Astrocyte (in vitro differentiated cells and primary cell): ENCODE data around the gene TMTC2. TPM values are rescaled to one million over a fixed set of nuclear protein-coding genes. Genes with fewer than 3 reads are reported as not detected.

Experiments
- DNase-seq: peaks from one replicate; pipeline ENCODE4 v3.0.0-alpha.2; 2010; ENCODE audit warnings: low read depth
- FAIRE-seq: peaks from 2 replicates; lab custom pipeline; 2011; peaks lifted over from hg19 to GRCh38; lab: Jason Lieb, UNC
- H2AFZ ChIP-seq: 2 replicates; pipeline ENCODE4 v1.6.0; 2012; ENCODE audit warnings: low read depth, low read length, inconsistent platforms
- H3K27ac ChIP-seq: 2 replicates; pipeline ENCODE4 v1.5.1; 2011; ENCODE audit warnings: low read depth, low read length, inconsistent platforms
- H3K27me3 ChIP-seq: 2 replicates; pipeline ENCODE4 v1.6.0; 2011; ENCODE audit warnings: low read length, inconsistent platforms; ENCODE audit not compliant: insufficient read depth
- H3K36me3 ChIP-seq: 2 replicates; pipeline ENCODE4 v1.5.1; 2011; ENCODE audit warnings: low read length, inconsistent platforms; ENCODE audit not compliant: insufficient read depth
- H3K4me1 ChIP-seq: 2 replicates; pipeline ENCODE4 v1.5.1; 2011; ENCODE audit warnings: low read length, inconsistent platforms; ENCODE audit not compliant: insufficient read depth
- H3K4me2 ChIP-seq: 2 replicates; pipeline ENCODE4 v1.6.0; 2012; ENCODE audit warnings: low read length, inconsistent platforms
- H3K4me3 ChIP-seq: 2 replicates; pipeline ENCODE4 v1.5.1; 2011; ENCODE audit warnings: low read depth, mild to moderate bottlenecking, low read length, inconsistent platforms; ENCODE audit not compliant: insufficient read depth
- H3K79me2 ChIP-seq: 2 replicates; pipeline ENCODE4 v1.6.0; 2012; ENCODE audit warnings: mild to moderate bottlenecking, low read length, inconsistent platforms; ENCODE audit not compliant: insufficient read depth
- H3K9ac ChIP-seq: 2 replicates; pipeline ENCODE4 v1.6.0; 2012; ENCODE audit warnings: mild to moderate bottlenecking, low read length, inconsistent platforms
- H3K9me3 ChIP-seq: 2 replicates; pipeline ENCODE4 v1.5.1; 2012; ENCODE audit warnings: low read depth, mild to moderate bottlenecking, low read length, inconsistent platforms; ENCODE audit not compliant: insufficient read depth
- H4K20me1 ChIP-seq: 2 replicates; pipeline ENCODE4 v1.6.0; 2012; ENCODE audit warnings: low read length, inconsistent platforms; ENCODE audit not compliant: insufficient read depth
- H3K27ac Mint-ChIP-seq: one replicate; pipeline ENCODE4 v1.8.0; 2021; ENCODE audit warnings: mild to moderate bottlenecking, mixed read lengths; ENCODE audit not compliant: unreplicated experiment
- H3K27me3 Mint-ChIP-seq: one replicate; pipeline ENCODE4 v1.8.0; 2021; ENCODE audit warnings: low read depth, mixed read lengths; ENCODE audit not compliant: unreplicated experiment
- H3K36me3 Mint-ChIP-seq: one replicate; pipeline ENCODE4 v1.8.0; 2021; ENCODE audit warnings: low read depth, mixed read lengths; ENCODE audit not compliant: unreplicated experiment
- H3K4me1 Mint-ChIP-seq: one replicate; pipeline ENCODE4 v1.8.0; 2021; ENCODE audit warnings: low read depth, mixed read lengths; ENCODE audit not compliant: unreplicated experiment
- H3K4me3 Mint-ChIP-seq: one replicate; pipeline ENCODE4 v1.8.0; 2021; ENCODE audit warnings: mild to moderate bottlenecking, moderate library complexity, mixed read lengths; ENCODE audit not compliant: unreplicated experiment
- H3K9me3 Mint-ChIP-seq: one replicate; pipeline ENCODE4 v1.8.0; 2021; ENCODE audit warnings: mild to moderate bottlenecking, mixed read lengths; ENCODE audit not compliant: unreplicated experiment
- CTCF ChIP-seq: IDR thresholded peaks from 2 replicates; pipeline ENCODE4 v1.5.1; 2011; ENCODE audit warnings: low read depth, mild to moderate bottlenecking, inconsistent platforms, low read length, moderate library complexity; ENCODE audit not compliant: insufficient read depth
- EZH2 ChIP-seq: IDR thresholded peaks from 2 replicates; pipeline ENCODE4 v1.6.1; 2012; ENCODE audit warnings: mild to moderate bottlenecking, low read length, inconsistent platforms; ENCODE audit not compliant: insufficient read depth
- total RNA-seq: library from RNA; stranded (reverse); gene quantifications from 2 replicates; pipeline ENCODE4 v1.2.1, GENCODE V29; 2021

TMTC2 gene
- total RNA-seq, 1 donor from 2014 or later: 2.2 TPM

- Mint-ChIP-seq H3K4me1 (peaks cover 2% of the 10 kb centered on the region), H3K27ac (no peak overlapping the region), H3K27me3 (no peaks in the 10 kb centered on the region), H3K4me3 (no peak overlapping the region), H3K9me3 (no peaks in the 10 kb centered on the region), H3K36me3 (no peaks in the 10 kb centered on the region)
- Histone ChIP-seq H3K4me3 (no peak overlapping the region), H4K20me1 (no peaks in the 10 kb centered on the region), H3K4me1 (no peaks in the 10 kb centered on the region), H3K36me3 (no peaks in the 10 kb centered on the region), H3K27ac (no peak overlapping the region), H3K9ac (no peak overlapping the region), H2AFZ (no peak overlapping the region), H3K27me3 (no peaks in the 10 kb centered on the region), H3K9me3 (no peaks in the 10 kb centered on the region), H3K79me2 (no peaks in the 10 kb centered on the region), H3K4me2 (no peak overlapping the region)
- TF ChIP-seq EZH2 (no peak), CTCF (no peak)
- no peak for DNase-seq
- FAIRE-seq: no peak
Measured at GRCh38 chr12:82672811-82673495, 13.8 kb upstream of the TMTC2 start.

DNA sequence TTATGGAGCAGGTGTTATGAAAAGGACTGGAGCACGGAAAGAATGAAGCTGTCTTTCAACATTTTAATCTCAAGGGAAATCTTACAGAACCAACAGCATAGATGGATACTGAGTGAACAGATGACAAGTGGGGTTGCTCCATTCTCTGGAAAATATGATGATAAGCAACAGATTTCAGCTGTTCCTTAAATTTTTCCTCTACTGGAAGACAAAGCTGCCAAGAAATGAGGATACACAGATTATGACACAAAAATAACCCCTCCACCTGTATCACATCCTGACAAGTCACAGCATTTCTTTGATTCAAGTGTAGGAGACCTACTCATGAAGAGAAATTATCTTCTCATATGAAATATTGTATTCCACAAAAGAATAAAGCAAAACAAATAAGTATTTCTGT, 13.0 kb upstream of the TMTC2 start:
- Histone ChIP-seq H3K4me1 (no peaks in the 10 kb centered on the region), H3K79me2 (no peaks in the 10 kb centered on the region), H3K27me3 (no peaks in the 10 kb centered on the region), H3K4me3 (no peak overlapping the region), H2AFZ (no peak overlapping the region), H4K20me1 (no peaks in the 10 kb centered on the region), H3K27ac (no peak overlapping the region), H3K9ac (no peak overlapping the region), H3K36me3 (no peaks in the 10 kb centered on the region), H3K9me3 (no peaks in the 10 kb centered on the region), H3K4me2 (no peak overlapping the region)
- Mint-ChIP-seq H3K36me3 (no peaks in the 10 kb centered on the region), H3K27me3 (no peaks in the 10 kb centered on the region), H3K4me1 (peaks cover 2% of the 10 kb centered on the region), H3K9me3 (no peaks in the 10 kb centered on the region), H3K4me3 (no peak overlapping the region), H3K27ac (no peak overlapping the region)
- DNase-seq (no peak), FAIRE-seq (no peak)
- no peak for TF ChIP-seq CTCF
- TF ChIP-seq EZH2: no peak

DNA sequence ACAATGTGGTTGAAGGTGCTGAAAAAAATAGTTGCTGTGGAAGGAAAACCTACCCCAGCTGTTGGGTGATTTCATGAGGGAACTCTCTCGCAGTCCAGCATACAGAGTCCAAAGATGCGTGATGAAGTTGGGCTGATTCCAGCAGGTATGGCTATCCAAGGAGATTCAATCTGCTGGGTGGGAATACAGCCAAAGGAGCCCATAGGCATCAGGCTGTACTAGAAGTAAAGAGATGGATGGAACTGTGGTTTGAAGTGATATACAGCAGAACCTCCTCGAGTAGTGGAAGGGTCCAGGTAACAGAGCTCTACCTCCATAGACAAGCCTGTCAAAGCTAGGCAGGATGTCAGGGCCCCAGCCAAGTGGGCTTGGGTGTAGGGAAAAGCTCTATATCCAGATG, 11.5 kb upstream of the TMTC2 start:
- FAIRE-seq: no peak
- H2AFZ ChIP-seq: no peak overlapping the region
- H3K79me2 ChIP-seq: no peaks in the 10 kb centered on the region
- no peaks in the 10 kb centered on the region for H3K36me3 ChIP-seq
- no peaks in the 10 kb centered on the region for H3K27me3 ChIP-seq
- no peak overlapping the region for H3K4me2 ChIP-seq
- no peak overlapping the region for H3K4me3 ChIP-seq
- no peaks in the 10 kb centered on the region for H3K27me3 Mint-ChIP-seq
- H3K9ac ChIP-seq: no peak overlapping the region
- no peaks in the 10 kb centered on the region for H3K36me3 Mint-ChIP-seq
- H3K27ac Mint-ChIP-seq: no peak overlapping the region
- no peak overlapping the region for H3K4me3 Mint-ChIP-seq
- H3K9me3 Mint-ChIP-seq: no peaks in the 10 kb centered on the region
- no peaks in the 10 kb centered on the region for H3K4me1 ChIP-seq
- no peak for DNase-seq
- TF ChIP-seq EZH2 (no peak), CTCF (no peak)
- H3K4me1 Mint-ChIP-seq: peaks cover 2% of the 10 kb centered on the region
- no peak overlapping the region for H3K27ac ChIP-seq
- H3K9me3 ChIP-seq: no peaks in the 10 kb centered on the region
- no peaks in the 10 kb centered on the region for H4K20me1 ChIP-seq
